ENCODE data around the gene APOA5.
"Not testable (repeated sequence)": the region's sequence is repeated elsewhere in the genome, so short reads cannot be mapped to it uniquely, and the experiment has no call there.

Gene APOA5

DNA sequence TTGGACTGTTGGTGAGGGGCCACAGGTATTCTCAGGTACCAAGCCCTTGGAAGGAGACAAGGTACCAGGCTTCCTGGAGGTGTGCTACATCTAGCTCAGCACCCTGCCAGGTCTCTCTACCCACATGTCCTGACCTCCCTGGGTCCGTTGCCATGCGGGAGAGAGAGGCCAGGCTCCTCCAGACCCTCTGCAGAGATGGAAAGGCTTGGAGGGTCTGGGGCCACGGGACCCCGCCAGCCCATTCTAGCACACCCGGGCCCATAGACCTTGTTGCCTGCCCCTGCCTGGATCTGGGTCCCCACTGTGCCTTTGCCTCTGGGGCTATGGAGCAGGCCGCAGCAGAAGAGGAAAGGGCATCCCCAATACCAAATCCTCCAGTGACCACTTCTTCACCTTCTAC lies 35.8 kb upstream of the APOA5 start:
- DNase-seq (ENCODE audit: low read depth): no peak

DNA sequence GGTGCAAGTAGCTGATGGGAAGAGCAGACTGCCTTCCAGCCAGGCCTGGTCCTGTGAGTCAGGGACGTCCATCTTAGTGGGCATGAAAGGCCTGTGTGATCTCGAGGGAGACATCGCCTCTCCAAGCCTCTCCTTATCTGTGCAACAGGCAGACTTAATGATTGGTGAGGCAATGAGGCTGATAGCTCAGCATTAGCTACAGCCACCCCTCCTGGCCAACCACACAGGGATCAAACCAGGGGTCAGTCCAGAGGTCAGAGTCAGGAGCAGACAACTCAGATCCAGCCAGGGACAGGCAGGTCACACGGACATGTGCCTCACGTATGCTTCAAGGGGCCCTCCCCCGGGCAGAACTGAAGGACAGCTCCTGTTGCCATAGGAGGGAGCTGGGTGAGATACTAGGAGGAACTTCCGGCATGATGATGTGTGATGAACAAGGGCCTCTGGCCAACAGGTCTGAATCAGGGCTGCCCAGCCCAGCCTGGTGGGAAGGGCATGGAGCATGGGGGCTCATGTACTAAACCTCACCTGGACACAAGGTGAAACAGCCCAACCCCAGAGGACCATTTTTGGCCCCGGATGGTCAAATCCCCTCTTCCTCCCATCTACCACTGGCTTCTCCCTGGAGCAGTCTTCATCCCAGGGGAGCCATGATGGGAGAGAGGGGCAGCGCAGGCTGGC lies 35.2 kb upstream of the APOA5 start:
- no peak for DNase-seq (ENCODE audit: low read depth)

DNA sequence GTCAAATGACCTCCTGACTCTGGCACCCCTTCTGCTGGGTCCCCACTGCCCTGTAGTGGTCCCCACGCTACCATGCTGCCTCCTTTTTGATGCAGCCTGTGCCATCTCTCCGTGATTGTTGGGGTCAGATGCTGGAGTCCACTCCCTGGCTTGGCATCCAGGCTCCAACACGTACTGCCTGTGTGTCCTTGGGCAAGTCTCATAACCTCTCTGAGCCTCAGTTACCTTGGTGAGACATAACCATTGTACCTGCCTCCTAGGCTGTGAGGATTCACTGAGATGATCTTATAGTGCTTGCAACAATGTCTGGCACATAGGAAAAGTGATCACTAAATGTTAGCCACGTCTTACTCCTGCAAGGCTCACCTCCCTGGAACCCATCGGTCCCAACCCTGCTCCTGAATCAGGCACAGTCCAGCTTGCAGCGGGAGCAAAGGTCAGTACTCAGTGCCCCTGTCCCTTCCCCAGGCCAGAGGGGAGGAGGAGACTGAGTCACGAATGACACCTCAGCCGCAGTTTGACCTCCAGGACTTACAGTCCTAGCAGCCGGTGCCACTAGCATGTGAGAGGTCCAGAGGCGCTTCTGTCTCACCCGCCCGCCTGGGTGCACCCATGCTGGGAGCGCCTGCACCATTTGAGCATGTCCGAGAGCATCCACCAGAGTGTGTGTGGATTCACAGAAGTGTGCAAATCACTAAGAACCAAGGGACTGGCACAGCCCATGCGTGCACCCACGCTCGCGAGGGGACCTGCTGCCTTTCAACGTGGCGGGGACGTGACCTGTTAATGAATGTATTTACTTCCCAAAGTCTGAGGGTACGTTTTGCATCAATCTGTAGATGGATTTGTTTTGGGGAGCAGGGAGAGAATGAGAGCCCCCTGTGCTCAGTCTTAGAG lies 34.4 kb upstream of the APOA5 start:
- no peak for DNase-seq (ENCODE audit: low read depth)

- DNase-seq (ENCODE audit: low read depth): no peak
Observed at GRCh38 chr11:116825434-116825833, 33.8 kb upstream of the APOA5 start.

- DNase-seq (ENCODE audit: low read depth): no peak
Observed at GRCh38 chr11:116823031-116823843, 31.6 kb upstream of the APOA5 start, which contains the start of gene APOA4. TSS of gene APOA4 (minus strand) at chr11:116823304. CDS start at chr11:116823191, 113 bp downstream.

DNA sequence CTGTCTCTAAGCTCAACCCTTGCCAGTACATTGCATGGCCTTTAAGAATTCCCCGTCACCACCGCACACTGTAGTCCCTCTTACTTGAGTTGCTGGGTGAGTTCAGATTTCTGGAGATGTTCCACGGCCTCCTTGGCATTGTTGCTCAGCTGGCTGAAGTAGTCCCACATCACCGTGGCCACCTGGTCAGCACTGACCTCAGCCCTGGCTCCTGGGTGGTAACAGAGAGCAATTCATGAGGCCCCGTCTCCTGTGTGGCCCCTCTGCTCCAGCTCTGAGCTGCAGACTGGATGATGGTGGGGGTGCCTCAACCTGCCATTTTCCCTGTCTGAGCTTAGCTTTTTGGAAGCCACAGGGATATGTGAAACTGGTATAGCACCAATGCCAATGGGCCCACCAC lies 30.9 kb upstream of the APOA5 start:
- DNase-seq (ENCODE audit: low read depth): no peak

- no peak for DNase-seq (ENCODE audit: low read depth)
Observed at GRCh38 chr11:116821050-116821918, 29.6 kb upstream of the APOA5 start.

GRCh38 chr11:116819049-116819448 lies 27.4 kb upstream of the APOA5 start:
- DNase-seq (ENCODE audit: low read depth): no peak

GRCh38 chr11:116814502-116814901 lies 22.8 kb upstream of the APOA5 start:
- no peak for DNase-seq (ENCODE audit: low read depth)

DNA sequence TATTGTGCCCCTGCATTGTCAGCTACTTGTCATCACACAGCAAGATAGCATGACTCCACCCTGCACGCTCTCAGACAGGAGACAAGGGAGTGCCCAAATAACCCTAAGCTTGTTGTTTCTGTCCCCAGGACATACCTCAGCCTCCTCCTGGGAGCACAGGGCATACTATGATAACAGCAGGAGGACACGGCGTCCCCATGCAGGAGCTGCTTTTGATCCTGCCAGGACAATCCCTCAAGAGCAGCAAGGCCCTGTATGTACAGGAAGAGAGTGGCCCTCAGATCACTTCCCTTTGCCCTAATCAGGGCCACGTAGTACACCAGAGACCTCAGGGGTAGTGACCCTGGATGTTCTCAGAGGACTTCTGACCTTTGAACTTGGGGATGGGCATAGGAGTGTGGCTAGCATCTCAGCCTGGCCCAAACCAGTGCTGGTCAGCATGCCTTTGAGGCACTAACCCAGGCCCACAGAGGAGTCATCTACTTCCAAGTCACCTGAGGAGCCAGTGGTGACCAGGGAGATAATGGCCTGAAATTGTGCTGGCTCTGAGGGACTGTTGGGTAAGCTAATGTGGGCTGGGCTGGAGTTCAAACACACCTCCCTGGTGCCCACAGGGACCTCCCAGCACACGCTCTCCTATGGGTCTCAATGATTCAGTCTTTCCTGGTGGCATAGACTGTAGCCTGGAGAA lies 22.2 kb upstream of the APOA5 start:
- DNase-seq (ENCODE audit: low read depth): no peak

DNA sequence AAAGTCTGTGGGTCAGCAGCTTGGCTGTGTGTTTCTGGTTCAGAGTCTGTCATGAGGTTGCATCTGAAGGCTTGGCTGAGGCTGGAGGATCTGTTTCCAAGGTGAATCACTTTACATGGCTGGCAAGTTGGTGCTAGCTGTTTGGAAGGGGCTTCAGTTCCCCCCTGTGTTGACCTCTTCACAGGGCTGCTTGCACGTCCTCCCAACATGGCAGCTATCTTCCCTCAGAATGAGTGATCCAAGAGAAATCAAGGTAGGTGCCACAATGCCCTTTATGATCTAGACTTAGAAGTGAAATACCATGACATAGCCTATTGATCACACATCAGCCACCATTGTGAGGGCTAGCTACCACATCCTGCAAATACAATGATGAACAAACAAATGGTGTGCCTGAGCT lies 21.5 kb upstream of the APOA5 start:
- no peak for DNase-seq (ENCODE audit: low read depth)

GRCh38 chr11:116812109-116812508 lies 20.4 kb upstream of the APOA5 start:
- no peak for DNase-seq (ENCODE audit: low read depth)

GRCh38 chr11:116811194-116811593 lies 19.5 kb upstream of the APOA5 start:
- DNase-seq (ENCODE audit: low read depth): no peak

GRCh38 chr11:116808262-116809175 lies 16.8 kb upstream of the APOA5 start:
- DNase-seq (ENCODE audit: low read depth): no peak

- no peak for DNase-seq (ENCODE audit: low read depth)
Observed at GRCh38 chr11:116807601-116808261, 16.1 kb upstream of the APOA5 start.

- no peak for DNase-seq (ENCODE audit: low read depth)
Observed at GRCh38 chr11:116804001-116804400, 12.3 kb upstream of the APOA5 start.

GRCh38 chr11:116801662-116802061 lies 10.0 kb upstream of the APOA5 start:
- DNase-seq (ENCODE audit: low read depth): not testable (repeated sequence)

DNA sequence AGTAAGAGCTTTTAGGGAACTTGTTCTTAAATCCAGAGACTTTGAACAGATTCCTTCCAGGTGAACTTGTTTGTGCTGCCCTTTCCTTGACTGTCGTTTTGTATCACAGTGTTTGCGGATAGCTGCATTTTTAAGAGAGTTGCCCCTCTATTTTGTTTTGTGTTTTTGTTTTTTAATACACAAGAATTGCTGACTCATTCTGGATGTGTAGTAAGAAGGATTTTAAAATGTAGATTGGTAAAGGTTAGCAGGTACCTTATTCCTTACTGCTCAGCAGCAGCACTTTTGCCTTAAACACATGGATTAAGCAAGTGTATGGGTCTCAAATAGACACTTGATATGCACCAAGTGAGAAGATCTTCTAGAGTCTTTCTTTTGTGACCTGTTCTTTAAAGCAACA lies 8.9 kb upstream of the APOA5 start:
- DNase-seq (ENCODE audit: low read depth): no peak

- DNase-seq (ENCODE audit: low read depth): no peak
Observed at GRCh38 chr11:116798368-116798767, 6.7 kb upstream of the APOA5 start.
